T-helper 22 cell (primary cell): ENCODE results near the gene OSBPL9.
"Not testable (repeated sequence)": the region's sequence is repeated elsewhere in the genome, so short reads cannot be mapped to it uniquely, and the experiment has no call there.

ENCODE experiments used
- DNase-seq: peaks from one replicate; pipeline ENCODE4 v3.0.0-alpha.2; 2020; ENCODE audit warnings: low read depth

Gene OSBPL9

DNA sequence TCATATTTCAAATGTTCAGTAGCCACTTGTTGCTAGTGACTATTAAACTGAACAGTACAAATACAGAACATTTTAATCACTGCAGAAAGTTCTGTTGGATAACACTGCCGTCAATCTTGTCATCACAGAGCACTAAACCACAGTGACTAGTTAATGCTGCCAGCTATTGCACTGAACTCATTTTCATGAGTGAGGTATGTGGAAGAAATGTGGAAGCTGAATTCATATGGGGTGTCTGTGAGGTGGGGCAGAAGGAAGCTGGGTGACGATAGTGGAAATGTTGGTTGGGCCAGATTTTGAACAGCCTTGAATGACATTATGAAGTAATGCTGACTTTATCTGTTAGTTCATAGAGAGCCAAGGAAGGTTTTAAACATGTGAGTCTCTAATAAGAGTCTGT, 49.6 kb downstream of the OSBPL9 start:
- no peak for DNase-seq

DNA sequence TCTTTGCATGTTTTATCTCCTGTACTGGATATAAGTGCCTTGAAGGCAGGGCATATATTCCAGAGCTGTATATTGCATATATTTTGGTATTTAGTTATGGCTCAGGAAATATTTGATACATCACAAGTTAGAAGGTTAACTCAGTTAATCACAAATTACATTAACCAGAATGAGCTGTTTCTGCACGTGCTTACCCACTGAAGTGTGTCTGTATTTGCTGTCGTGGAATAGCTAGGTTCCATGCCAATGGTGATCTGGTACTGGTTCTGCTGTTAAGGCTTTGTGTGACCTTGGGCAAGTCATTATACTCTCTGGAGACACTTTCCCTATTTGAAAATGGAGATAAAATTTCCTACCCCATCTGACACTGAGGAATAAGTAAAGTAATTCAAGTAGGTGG, 50.7 kb downstream of the OSBPL9 start:
- DNase-seq, result no peak

DNA sequence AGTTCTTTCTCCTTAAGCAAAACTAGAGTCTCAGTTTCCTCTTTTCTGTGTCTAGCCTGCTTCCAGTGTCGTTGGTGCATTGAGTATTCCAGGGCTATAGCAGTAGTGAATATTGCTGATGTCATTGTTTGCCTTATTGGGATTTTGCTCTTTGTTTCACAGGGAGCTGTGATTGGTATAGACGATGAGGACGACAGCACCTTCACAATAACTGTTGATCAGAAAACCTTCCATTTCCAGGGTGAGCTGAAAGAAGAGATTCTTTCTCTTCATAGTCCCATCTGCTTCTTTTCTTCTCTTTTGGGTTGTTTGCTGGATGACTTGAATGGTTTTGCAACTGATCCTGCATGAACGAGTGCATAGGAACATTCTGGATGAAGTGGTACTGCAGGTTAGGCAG, 52.4 kb downstream of the OSBPL9 start:
- DNase-seq, result no peak

DNA sequence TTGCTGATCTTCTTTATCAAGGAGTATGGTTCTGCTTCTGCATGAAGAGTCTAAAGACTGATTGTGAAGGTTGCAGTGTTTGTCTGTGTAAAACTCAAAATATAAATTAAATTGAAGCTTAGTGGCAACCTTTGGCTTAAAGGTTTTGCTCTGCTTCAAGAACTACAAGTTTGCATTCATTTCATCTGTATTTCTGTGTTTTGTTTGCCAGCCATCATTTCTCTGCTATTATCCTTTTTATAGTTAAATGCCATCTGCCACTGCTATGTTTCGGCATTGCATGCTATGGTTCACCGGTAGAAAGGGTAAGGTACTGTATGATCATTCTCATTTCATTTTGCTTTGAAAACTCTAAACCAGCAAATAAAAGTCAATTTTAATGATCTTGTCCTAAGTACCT, 52.9 kb downstream of the OSBPL9 start:
- no peak for DNase-seq

DNA sequence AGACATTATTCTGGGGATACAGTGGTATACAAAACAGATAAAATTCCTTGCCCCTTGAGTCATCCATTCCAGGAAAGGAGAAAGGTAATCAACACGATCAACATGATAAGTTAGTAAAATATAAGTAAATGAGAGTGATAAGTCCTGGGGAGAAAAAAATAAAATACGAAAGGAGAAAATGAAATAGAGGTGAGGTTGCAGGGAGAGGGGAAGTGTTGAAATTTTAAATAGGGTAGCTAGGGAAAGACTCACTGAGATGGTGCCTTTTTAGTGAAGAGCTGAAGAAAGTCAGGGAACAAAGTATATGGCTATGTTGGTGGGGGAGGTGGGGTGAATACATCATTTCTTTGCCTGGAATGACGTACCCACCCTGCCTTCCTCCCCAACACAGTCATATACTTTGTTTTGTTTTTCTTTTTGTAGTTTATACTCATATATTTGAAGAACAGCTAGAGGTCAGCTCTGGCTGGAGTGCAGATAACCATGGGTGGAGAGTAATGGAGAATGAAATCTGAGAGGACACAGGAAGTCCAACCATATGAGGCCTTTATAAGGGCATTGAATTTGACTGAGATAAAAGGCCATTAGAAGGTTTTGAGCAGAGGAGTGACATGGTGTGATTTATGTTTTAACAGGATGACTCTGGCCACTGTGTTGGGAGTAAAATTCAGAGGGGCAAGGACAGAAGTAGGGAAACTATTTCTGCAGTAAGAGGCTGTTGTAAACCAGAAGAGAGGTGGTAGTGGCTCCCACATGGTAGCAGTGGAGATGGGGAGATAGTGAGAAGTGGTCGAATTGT, 54.8 kb downstream of the OSBPL9 start:
- no peak for DNase-seq

DNA sequence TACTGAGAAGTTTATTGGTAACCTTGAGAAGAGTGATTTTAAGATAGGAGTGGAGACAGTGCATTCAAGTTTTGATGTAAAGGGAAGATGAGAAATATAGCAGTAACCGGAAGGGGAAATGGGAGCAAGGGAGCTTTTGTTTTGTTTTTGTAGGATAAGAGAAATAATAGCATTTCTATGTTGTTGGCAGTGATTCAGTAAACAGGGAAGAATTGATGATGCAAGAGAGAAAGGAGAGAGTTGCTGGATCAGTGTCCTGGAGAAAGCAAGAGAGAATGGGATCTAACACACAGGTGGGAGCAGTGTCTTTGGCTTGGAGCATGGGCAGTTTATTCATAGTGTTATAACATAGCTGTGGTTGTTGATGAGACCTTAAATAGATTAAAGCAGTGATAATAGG, 56.4 kb downstream of the OSBPL9 start:
- DNase-seq, result no peak

DNA sequence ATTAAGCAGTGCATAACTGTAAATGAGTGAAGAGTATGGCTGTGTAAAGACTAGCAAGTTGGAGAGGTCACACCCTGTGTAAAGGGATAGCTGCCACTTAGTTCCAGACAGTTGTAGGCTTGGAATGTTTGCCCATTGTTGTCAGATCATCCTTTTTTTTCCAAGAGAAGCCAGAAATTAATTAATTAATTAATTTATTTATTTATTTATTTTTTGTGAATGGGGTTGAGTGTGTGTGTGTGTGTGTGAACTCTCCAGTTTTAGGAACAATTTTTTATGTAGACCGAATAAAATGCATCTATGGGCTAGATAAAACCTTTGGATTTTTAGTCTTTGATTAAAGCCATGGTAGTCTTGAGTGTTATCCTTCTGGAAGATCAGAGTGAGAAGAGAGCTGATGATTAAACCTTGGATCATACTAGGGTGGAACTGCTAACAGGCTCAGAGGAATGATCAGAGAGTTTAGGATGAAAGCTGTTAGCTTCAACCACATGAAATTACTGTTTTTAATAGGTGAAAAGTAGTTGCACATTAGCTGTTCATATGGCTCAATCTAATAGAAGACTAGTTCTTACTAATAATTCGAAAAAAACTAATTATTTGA, 58.4 kb downstream of the OSBPL9 start:
- no peak for DNase-seq

DNA sequence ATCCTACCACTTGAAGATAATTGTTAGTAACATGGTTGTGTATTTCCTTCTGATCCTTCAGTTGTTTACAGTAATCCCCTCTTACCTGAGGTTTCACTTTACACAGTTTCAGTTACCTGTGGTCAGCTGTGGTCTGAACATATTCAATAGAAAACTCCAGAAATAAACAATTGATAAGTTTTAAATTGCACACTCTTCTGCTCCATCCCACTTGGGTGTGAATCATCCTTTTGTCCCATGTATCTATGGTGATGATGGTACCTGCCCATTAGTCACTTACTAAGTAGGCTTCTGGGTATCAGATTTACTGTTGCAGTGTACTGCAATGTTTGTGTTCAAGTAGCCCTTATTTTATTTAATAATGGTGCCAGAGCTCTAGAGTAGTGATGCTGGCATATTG, 62.5 kb downstream of the OSBPL9 start:
- no peak for DNase-seq

DNA sequence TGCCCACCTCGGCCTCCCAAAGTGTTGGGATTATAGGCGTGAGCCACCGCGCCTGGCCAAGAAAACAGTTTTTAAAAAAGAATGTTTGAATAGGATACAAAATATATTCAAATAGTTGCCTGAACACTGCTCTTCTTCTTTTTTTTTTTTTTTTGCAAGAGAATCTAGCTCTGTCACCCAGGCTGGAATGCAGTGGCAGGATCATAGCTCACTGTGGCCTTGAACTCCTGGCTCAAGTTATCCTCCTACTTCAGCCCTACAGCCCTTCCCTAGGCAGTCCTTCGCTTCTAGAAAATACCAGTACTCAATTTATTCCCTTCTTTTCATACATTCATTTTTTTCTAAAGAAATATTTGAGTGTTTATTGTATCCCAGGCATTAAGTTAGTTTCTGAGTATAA, 67.9 kb downstream of the OSBPL9 start:
- DNase-seq, result no peak

DNA sequence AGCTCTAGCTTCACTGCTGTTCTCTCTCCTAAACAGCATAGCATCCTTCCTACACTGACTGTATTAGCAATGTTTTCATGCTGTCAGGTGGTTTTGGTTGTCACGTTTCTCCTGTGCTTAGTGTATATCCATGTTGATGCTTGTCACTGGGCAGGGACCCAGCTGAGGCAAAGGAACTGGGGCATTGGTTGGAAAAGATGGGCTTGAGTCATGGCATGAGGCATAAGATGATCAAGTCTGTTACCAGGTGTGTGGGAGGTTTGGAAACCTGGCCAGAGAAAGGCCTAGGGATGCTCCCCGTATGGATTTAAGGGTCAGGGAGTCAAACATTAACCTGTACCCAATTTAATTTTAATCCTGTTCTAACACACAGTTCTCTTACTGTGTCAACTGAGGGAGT, 69.6 kb downstream of the OSBPL9 start:
- DNase-seq, result no peak

DNA sequence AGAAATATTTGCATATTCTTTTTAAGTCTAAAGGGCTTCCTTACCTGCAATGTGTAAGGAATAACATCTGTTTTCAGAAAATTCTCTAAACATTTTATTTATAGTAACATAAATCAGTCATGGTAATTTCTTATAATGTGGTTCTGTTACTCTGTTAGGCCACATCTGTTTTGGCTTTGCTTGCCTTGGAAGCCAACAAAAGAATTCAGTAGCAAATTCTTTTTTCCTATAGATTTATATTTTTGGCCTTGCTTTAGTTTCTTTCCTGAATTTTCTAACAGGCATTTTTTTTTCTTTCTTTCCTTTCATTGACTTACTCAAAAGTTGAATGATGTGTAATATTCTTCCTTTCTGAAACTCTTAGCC, 72.2 kb downstream of the OSBPL9 start:
- no peak for DNase-seq

DNA sequence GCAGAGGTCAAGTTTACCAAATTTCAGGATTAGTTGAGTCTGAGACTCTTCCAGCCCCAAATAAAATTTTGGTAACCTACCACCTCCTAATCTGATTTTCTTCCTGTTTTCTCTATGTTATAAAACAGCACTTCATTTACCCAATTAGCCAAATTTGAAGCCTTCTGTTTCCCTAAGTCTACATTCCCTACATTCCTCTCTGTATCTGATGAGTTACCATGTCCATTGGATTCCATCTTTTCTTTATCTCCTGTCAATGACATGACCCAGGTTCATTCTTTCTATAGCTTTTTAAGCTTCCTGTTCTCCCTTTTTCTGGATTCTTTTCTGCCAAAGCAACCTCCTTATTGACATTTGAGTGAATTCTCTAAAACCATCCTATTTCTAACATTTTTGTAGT, 72.8 kb downstream of the OSBPL9 start:
- no peak for DNase-seq

DNA sequence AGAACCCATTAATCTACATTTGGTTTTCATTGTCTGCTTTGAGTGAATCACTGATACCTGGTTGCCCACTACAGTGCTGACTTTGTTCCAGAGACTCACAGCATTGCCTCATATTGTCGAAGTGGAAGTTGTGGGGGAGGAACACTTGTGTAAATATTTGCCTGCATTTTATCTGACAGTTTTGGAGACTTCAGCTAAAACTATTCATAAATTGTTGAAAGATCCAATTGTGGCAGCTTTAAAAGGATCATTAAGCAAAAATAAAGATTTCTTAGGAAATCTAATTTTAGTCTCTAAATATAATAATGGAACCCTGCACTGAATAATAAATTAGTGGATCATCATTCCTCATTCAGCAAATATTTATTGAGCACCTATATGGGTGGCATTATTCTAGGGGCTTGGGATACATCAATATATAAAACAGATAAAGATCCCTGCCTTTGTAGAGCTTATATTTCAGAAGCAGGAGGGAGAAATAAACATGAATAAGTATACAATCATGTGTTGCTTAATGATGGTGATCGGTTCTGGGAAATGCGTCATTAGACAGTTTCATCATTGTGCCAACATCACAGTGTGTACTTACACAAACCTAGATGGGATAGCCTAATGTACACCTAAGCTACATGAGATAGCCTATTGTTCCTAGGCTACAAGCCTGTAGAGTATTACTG, 73.5 kb downstream of the OSBPL9 start:
- DNase-seq, result no peak

DNA sequence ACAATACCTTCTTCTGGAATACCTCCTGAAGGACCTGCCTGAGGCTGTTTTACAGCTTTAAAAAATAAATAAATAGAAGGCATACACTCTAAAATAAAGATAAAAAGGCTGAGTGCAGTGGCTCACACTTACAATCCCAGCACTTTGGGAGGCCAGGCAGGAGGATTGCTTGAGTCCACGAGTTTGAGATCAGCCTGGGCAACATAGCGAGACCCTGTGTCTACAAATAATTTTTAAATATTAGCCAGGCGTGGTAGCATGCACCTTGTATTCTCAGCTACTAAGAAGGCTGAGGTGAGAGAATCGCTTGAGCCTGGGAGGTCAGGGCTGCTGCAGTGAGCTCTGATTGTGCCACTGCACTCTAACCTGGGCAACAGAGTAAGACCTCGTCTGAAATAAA, 75.0 kb downstream of the OSBPL9 start:
- DNase-seq, result no peak

DNA sequence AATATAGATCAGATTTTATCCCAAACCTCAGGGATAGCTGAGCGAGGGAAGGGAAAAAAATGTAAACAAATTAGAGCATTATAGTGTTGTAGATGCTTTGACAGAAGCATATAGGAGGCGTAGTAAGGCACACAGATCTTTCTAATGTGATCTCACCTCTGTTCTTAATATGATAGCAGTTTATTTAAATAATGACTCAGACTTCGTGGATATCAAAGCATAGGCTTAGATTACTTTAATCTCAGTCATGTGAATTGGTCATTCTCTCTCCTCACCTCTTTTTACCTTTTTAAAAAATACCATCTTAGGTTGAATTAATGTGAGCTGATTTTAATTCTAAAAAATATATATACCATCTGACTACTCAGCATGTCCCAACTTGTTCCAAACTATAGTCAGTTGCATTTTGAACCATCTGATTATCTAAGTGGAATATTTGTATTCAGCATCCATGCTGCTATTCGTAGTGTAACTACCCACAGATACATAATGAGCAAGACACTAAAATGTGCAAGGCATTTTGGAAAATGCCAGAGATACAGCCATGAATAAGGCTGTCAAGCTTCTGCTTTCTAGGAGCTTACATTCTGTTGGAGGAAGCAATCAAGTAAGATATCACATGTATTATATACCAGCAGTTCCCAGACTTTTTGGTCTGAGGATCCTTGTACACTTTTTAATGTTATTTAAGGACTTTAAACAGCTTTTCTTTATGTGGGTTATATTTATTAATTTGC, 76.7 kb downstream of the OSBPL9 start:
- no peak for DNase-seq

DNA sequence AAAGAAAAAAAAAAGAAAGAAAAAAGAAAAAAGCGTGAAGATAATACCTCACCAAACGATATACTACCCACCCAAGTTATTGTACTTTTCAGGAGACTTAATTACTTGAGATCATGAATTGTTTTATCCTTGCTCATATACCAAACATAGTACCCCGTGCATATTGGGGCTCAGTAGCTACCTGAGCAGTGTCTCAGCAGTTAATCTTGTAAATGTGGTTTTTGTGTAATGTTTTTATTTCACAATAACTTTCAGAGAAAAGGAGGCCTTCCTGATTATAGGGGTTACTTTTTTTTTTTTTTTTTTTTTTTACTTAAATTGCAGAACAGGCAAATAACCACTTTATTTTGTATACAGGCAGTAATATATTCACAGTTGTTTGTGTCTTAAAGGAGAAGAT, 80.3 kb downstream of the OSBPL9 start:
- no peak for DNase-seq

DNA sequence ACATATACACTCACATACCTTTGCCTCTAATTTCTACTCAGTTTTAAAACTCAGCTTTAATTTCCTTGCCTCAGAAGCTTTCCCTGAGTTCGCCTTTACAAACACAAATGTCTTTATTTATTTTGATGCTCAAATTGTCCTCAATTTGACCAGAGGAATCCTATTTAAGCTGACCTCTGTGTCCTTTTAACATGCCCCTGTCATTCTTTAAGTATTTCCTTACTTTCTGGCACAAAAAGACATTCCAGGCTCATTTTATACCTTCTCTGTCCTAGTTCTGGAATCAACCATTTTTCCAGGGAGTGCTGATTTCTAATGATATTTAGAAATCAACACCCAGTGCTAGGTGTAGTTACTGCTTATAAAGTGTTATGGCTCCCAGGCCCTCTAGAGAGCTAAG, 82.5 kb downstream of the OSBPL9 start:
- DNase-seq, result no peak

DNA sequence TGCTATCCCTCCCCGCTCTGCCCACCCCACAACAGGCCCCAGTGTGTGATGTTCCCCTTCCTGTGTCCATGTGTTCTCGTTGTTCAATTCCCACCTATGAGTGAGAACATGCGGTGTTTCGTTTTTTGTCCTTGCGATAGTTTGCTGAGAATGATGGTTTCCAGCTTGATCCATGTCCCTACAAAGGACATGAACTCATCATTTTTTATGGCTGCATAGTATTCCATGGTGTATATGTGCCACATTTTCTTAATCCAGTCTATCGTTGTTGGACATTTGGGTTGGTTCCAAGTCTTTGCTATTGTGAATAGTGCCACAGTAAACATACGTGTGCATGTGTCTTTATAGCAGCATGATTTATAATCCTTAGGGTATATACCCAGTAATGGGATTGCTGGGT, 84.9 kb downstream of the OSBPL9 start:
- DNase-seq, result not testable (repeated sequence)

DNA sequence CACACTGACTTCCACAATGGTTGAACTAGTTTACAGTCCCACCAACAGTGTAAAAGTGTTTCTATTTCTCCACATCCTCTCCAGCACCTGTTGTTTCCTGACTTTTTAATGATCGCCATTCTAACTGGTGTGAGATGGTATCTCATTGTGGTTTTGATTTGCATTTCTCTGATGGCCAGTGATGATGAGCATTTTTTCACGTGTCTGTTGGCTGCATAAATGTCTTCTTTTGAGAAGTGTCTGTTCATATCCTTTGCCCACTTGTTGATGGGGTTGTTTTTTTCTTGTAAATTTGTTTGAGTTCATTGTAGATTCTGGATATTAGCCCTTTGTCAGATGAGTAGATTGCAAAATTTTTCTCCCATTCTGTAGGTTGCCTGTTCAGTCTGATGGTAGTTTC, 85.3 kb downstream of the OSBPL9 start:
- DNase-seq, result not testable (repeated sequence)

DNA sequence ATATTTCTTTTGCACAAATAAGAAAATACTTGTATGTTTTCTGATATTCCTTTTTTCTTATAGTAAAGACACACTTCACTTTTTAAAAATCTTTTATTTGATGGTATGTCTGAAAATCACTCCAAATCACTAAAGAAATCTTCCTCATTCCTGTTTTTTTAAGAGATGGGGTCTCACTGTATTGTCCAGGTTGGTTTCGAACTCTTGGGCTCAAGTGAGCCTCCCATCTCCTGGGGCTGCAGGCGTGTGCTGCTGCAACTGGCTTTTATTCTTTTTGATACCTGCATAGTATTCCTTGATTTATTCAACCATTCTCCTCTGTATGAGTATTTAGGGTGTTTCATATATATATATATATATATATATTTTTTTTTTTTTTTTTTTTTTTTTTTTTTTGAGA, 88.1 kb downstream of the OSBPL9 start:
- no peak for DNase-seq

DNA sequence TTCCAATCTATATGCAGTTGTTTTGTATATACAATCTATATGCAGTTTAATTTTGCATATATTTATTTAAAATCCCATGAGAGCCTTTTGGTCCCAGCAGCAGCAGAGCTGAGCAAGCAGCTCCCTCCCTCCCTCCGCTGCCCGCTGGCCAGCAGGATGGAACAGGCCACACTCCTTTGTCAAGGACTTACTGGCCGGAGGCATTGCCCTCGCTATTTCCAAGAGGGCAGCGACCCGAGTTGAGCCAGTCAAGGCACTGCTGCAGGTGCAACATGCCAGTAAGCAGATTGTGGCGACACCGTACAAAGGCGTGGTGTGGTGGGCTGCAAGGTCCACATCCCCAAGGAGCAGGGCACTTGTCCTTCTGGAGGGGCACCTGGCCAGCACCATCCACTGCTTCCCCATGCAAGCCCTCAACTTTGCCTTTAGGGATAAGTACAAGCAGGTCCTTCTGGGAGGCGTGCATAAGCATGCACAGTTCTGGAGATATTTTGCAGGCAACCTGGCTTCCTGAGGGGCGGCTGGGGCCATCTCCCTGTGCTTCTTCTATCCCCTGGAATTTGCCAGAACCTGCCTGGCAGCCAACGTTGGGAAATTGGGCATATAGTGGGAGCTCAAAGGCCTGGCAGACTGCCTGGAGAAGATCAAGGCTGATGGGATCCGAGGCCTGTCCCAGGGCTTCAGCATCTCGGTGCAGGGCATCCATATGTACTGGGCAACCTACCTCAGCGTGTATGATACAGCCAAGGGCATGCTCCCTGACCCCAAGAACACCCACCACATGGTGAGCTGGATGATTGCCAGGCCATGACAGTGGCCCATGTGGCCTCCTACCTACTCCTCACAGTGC, 92.2 kb downstream of the OSBPL9 start:
- no peak for DNase-seq

DNA sequence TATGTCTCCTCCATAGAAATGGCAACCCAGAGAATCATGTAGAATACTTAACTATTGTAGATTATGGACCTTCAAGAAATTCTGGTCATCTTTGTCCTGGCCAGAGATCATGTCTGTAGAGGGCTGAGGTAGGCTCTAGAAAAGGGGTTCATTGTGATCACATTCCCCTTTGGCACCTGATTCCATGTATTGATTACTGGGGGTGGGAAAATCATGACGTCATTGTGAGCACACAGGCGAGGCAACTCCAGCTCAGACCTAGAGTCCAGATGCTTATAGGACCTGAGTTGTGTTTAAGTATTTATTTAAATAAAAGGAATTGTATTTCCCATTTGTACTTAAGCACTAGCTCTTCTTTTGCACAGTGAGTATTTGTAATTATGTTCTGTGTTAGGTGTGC, 93.1 kb downstream of the OSBPL9 start:
- no peak for DNase-seq
